ENCODE data around the gene GNB4. TPM values are rescaled to one million over a fixed set of nuclear protein-coding genes. Genes with fewer than 3 reads are reported as not detected.
A peak's percentile ranks its signal among the peaks of the same experiment; 100 is the strongest.

Gene GNB4
- total and polyA plus RNA-seq, 9 donors = 4.5 to 19.1 (median 11.6) TPM

DNA sequence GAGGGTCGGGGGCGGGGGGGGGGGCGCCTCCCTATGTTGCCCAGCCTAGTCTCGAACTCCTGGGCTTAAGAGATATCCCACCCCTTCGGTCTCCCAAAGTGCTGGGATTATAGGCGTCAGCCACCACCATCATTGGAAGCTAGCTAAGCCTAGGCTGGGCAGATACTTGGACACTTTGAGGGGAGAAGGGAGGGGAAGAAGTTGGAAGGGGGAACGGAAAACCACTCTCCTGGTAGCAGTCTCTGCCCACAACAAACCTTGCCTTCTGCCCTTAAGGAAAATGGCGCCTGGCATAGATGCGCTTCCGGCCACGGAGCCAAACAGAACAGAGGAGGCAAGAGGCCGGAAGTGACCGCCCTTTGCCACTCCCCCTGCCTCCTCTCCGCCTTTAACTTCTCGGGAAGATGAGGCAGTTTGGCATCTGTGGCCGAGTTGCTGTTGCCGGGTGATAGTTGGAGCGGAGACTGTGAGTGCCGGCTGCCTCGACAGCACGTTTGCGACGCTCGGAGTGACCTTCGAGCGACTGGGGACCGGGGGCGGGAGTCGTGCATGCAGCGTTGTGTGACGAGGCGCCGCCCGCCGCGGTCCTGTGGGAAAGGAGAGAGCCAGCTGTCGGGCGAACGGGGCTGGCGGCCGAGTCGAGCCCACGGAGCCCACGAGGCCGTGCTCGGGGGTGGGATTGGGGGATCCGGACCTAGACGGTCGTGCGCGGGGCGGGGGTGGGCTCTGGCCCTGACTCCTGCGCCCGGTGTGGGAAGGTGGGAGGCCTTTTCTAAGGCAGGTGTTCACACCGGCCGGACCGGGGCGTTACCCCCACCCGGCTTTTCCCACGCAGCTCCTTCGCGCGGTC lies 103.7 kb downstream of the GNB4 start, which contains the start of gene MFN1:
MFN1 (plus strand) TSS at position 365 of the 850 bp plus-strand sequence. CDS start 1,143 bp downstream, outside the sequence.
- H3K36me3 ChIP-seq = no peaks in the 10 kb centered on the region
- no peaks in the 10 kb centered on the region for H3K27me3 ChIP-seq
- WGBS, 3 donors = 0 to 1% (median 1%) methylated on average over 59 to 63 of the region's 63 CpGs
- peaks cover 6% of the 10 kb centered on the region for H3K4me1 ChIP-seq (ENCODE audit: insufficient read depth)
- H3K27ac ChIP-seq = peak within 1 kb of the TSS; percentile 64 to 78
- peak; percentile 92 to 94 (median 93) for DNase-seq
- peak within 1 kb of the TSS; percentile 80 for H3K4me3 ChIP-seq
- intact Hi-C loops (cut with DNase I) = loop anchor here in 1 of 4 donors (1.0 kb wide), 1 partner anchor 24 kb away; the partner anchor contains the start of gene ZNF639
- TF ChIP-seq CTCF (IDR thresholded peaks at IDR 0.05) (no peak), EP300 (IDR thresholded peaks at IDR 0.05) (no peak), POLR2A (IDR thresholded peaks at IDR 0.05) (no peak)
- no peaks in the 10 kb centered on the region for H3K9me3 ChIP-seq

Small RNAs within 50 kb of the gene (small RNA-seq; reads per million reads assigned to genes)
- gene AC007620.1 = not detected

Other genes starting within 250 kb of the GNB4 start
- 1 to 10 TPM in 5 of 7 donors, under 1 TPM in 2; 0.57 to 2.8 (median 1.6) TPM for gene KCNMB3, start 200.4 kb downstream of the GNB4 start, total RNA-seq
- gene KCNMB3, start 200.4 kb downstream of the GNB4 start, polyA plus RNA-seq = 1 to 10 TPM; 1.7 TPM
- 10 to 100 TPM; 32.9 to 45.2 (median 38.3) TPM for gene ZNF639, start 128.4 kb downstream of the GNB4 start, total RNA-seq
- gene ZNF639, start 128.4 kb downstream of the GNB4 start, polyA plus RNA-seq = 10 to 100 TPM; 32.7 to 37.3 TPM
- 10 to 100 TPM; 35.4 to 49.8 (median 39.6) TPM for gene MFN1, start 103.8 kb downstream of the GNB4 start, total RNA-seq
- 10 to 100 TPM; 11.8 to 20.2 TPM for gene MFN1, start 103.8 kb downstream of the GNB4 start, polyA plus RNA-seq
- gene ACTL6A, start 111.5 kb upstream of the GNB4 start, total RNA-seq = 10 to 100 TPM; 34.6 to 53.0 (median 42.1) TPM
- gene ACTL6A, start 111.5 kb upstream of the GNB4 start, polyA plus RNA-seq = 10 to 100 TPM; 35.7 to 47.1 TPM
- 10 to 100 TPM; 13.1 to 27.4 (median 21.8) TPM for gene MRPL47, start 153.2 kb upstream of the GNB4 start, total RNA-seq
- gene MRPL47, start 153.2 kb upstream of the GNB4 start, polyA plus RNA-seq = 10 to 100 TPM; 19.9 to 30.6 TPM
- 100 to 1,000 TPM in 1 of 7 donors, 10 to 100 TPM in 6; 66.6 to 102 (median 71.8) TPM for gene NDUFB5, start 153.3 kb upstream of the GNB4 start, total RNA-seq
- gene NDUFB5, start 153.3 kb upstream of the GNB4 start, polyA plus RNA-seq = 100 to 1,000 TPM in 1 of 2 donors, 10 to 100 TPM in 1; 66.7 to 185 TPM
- gene USP13, start 201.6 kb upstream of the GNB4 start, total RNA-seq = 10 to 100 TPM; 13.1 to 26.3 (median 19.9) TPM
- 10 to 100 TPM in 1 of 2 donors, 1 to 10 TPM in 1; 7.0 to 17.5 TPM for gene USP13, start 201.6 kb upstream of the GNB4 start, polyA plus RNA-seq

Measured in ovary (tissue), 9 donors.